Limb (tissue), 2 donors: ENCODE results near the gene OR11A1.
"Not testable (repeated sequence)": the region's sequence is repeated elsewhere in the genome, so short reads cannot be mapped to it uniquely, and the experiment has no call there.

Experiments used
- DNase-seq, 2 donors: peaks; one replicate each; pipeline ENCODE4 v3.0.0-alpha.2; 2016; ENCODE audit errors: extremely low spot score in 2 of 2

Gene OR11A1

GRCh38 chr6:29478740-29479139 is 21.9 kb upstream of the OR11A1 start:
- no peak for DNase-seq

GRCh38 chr6:29477923-29478450 is 21.1 kb upstream of the OR11A1 start:
- no peak for DNase-seq

GRCh38 chr6:29474996-29475395 is 18.1 kb upstream of the OR11A1 start:
- no peak for DNase-seq

- no peak for DNase-seq
Observed at GRCh38 chr6:29466241-29466640, 9.4 kb upstream of the OR11A1 start.

- no peak for DNase-seq
Observed at GRCh38 chr6:29465801-29466200, 8.9 kb upstream of the OR11A1 start.

GRCh38 chr6:29465279-29465678 is 8.4 kb upstream of the OR11A1 start:
- DNase-seq: no peak

GRCh38 chr6:29462022-29462421 is 5.2 kb upstream of the OR11A1 start:
- DNase-seq: no peak

- DNase-seq: no peak
Observed at GRCh38 chr6:29461021-29461814, 4.3 kb upstream of the OR11A1 start.

GRCh38 chr6:29451471-29452193 is 5.2 kb downstream of the OR11A1 start:
- no peak for DNase-seq

- DNase-seq: no peak
Observed at GRCh38 chr6:29447670-29448069, 9.2 kb downstream of the OR11A1 start.

- not testable (repeated sequence) for DNase-seq
Observed at GRCh38 chr6:29444031-29444430, 12.8 kb downstream of the OR11A1 start.

- no peak for DNase-seq
Observed at GRCh38 chr6:29442719-29443118, 14.2 kb downstream of the OR11A1 start.

GRCh38 chr6:29439006-29439405 is 17.9 kb downstream of the OR11A1 start, which contains the start of gene OR10C1:
TSS of gene OR10C1 (plus strand) at chr6:29439306. CDS start at chr6:29440016, 710 bp downstream.
- no peak for DNase-seq

- not testable (repeated sequence) for DNase-seq
Observed at GRCh38 chr6:29436730-29437129, 20.1 kb downstream of the OR11A1 start.

GRCh38 chr6:29426654-29427053 is 30.2 kb downstream of the OR11A1 start:
- DNase-seq: no peak

- no peak for DNase-seq
Observed at GRCh38 chr6:29425075-29425474, 31.8 kb downstream of the OR11A1 start.

GRCh38 chr6:29424575-29424974 is 32.3 kb downstream of the OR11A1 start:
- DNase-seq: no peak

GRCh38 chr6:29424168-29424567 is 32.7 kb downstream of the OR11A1 start:
- DNase-seq: no peak

- DNase-seq: no peak
Observed at GRCh38 chr6:29419516-29419915, 37.4 kb downstream of the OR11A1 start.

- DNase-seq: no peak
Observed at GRCh38 chr6:29414588-29414987, 42.3 kb downstream of the OR11A1 start, which contains the start of gene OR12D1. TSS of gene OR12D1 (plus strand) at chr6:29414928.

GRCh38 chr6:29403801-29404200 is 53.1 kb downstream of the OR11A1 start:
- no peak for DNase-seq

GRCh38 chr6:29399525-29399924 is 57.3 kb downstream of the OR11A1 start:
- DNase-seq: no peak
